Activated naive CD8-positive, alpha-beta T cell treated with anti-CD3 and anti-CD28 coated beads for 36 hours (primary cell): ENCODE data around the gene UNC5CL. TPM values are rescaled to one million over a fixed set of nuclear protein-coding genes. Genes with fewer than 3 reads are reported as not detected.
"Not testable (repeated sequence)": the region's sequence is repeated elsewhere in the genome, so short reads cannot be mapped to it uniquely, and the experiment has no call there.

Experiments used
- DNase-seq: peaks from one replicate; pipeline ENCODE4 v3.0.0; 2021
- H3K27ac Mint-ChIP-seq: one replicate; pipeline ENCODE4 v1.8.0; 2022; ENCODE audit warnings: mild to moderate bottlenecking, moderate library complexity, mixed read lengths
- H3K27me3 Mint-ChIP-seq: one replicate; pipeline ENCODE4 v1.8.0; 2022; ENCODE audit warnings: mild to moderate bottlenecking, mixed read lengths
- H3K36me3 Mint-ChIP-seq: one replicate; pipeline ENCODE4 v1.8.0; 2021; ENCODE audit warnings: mild to moderate bottlenecking, mixed read lengths
- H3K4me1 Mint-ChIP-seq: one replicate; pipeline ENCODE4 v1.8.0; 2021; ENCODE audit warnings: mixed read lengths
- H3K4me3 Mint-ChIP-seq: one replicate; pipeline ENCODE4 v1.8.0; 2022; ENCODE audit warnings: mild to moderate bottlenecking, moderate library complexity, mixed read lengths
- H3K9me3 Mint-ChIP-seq: one replicate; pipeline ENCODE4 v1.8.0; 2022; ENCODE audit warnings: mixed read lengths
- total RNA-seq, 2 experiments: library from RNA; stranded (reverse); gene quantifications; one replicate each; pipeline ENCODE4 v1.2.3, GENCODE V29; 2021

The UNC5CL gene
- total RNA-seq, 2 experiments from 2014 or later: 1.3 to 1.7 TPM

GRCh38 chr6:41009669-41010068 is 29.4 kb downstream of the UNC5CL start:
- no peak for DNase-seq
- Mint-ChIP-seq H3K27me3 (no peaks in the 10 kb centered on the region), H3K27ac (no peak overlapping the region)

GRCh38 chr6:41008011-41008410 is 31.0 kb downstream of the UNC5CL start:
- no peaks in the 10 kb centered on the region for H3K36me3 Mint-ChIP-seq
- no peak overlapping the region for H3K4me3 Mint-ChIP-seq
- H3K27ac Mint-ChIP-seq: no peak overlapping the region

More at GRCh38 chr6:41009669-41010068, 29.4 kb downstream of the UNC5CL start:
- H3K36me3 Mint-ChIP-seq: no peaks in the 10 kb centered on the region
- H3K9me3 Mint-ChIP-seq: no peaks in the 10 kb centered on the region
- no peak overlapping the region for H3K4me3 Mint-ChIP-seq
- H3K4me1 Mint-ChIP-seq: no peaks in the 10 kb centered on the region

GRCh38 chr6:41006980-41007379 is 32.0 kb downstream of the UNC5CL start:
- not testable (repeated sequence) for H3K4me3 Mint-ChIP-seq, H3K27ac Mint-ChIP-seq, H3K9me3 Mint-ChIP-seq, H3K36me3 Mint-ChIP-seq, H3K4me1 Mint-ChIP-seq, DNase-seq
- H3K27me3 Mint-ChIP-seq: peaks cover 14% of the 10 kb centered on the region

More at GRCh38 chr6:41008011-41008410, 31.0 kb downstream of the UNC5CL start:
- Mint-ChIP-seq H3K27me3 (peaks cover 9% of the 10 kb centered on the region), H3K4me1 (no peaks in the 10 kb centered on the region), H3K9me3 (no peaks in the 10 kb centered on the region)
- DNase-seq: no peak

GRCh38 chr6:41006217-41006616 is 32.8 kb downstream of the UNC5CL start:
- H3K27ac Mint-ChIP-seq, H3K36me3 Mint-ChIP-seq, H3K9me3 Mint-ChIP-seq, H3K4me3 Mint-ChIP-seq, H3K4me1 Mint-ChIP-seq: not testable (repeated sequence)
- peak; percentile 47 for DNase-seq
- H3K27me3 Mint-ChIP-seq: peaks cover 21% of the 10 kb centered on the region

GRCh38 chr6:41002168-41002567 is 36.9 kb downstream of the UNC5CL start:
- Mint-ChIP-seq H3K27me3 (peaks cover 31% of the 10 kb centered on the region), H3K36me3 (no peaks in the 10 kb centered on the region), H3K4me1 (no peaks in the 10 kb centered on the region), H3K4me3 (no peak overlapping the region), H3K27ac (no peak overlapping the region), H3K9me3 (no peaks in the 10 kb centered on the region)
- DNase-seq: no peak

- H3K27ac Mint-ChIP-seq: no peak overlapping the region
- peaks cover 32% of the 10 kb centered on the region for H3K27me3 Mint-ChIP-seq
- H3K9me3 Mint-ChIP-seq: no peaks in the 10 kb centered on the region
Observed at GRCh38 chr6:41000248-41000647, 38.8 kb downstream of the UNC5CL start.

GRCh38 chr6:40999569-40999968 is 39.5 kb downstream of the UNC5CL start:
- Mint-ChIP-seq H3K4me3 (no peak overlapping the region), H3K4me1 (no peaks in the 10 kb centered on the region), H3K27ac (no peak overlapping the region), H3K27me3 (peaks cover 36% of the 10 kb centered on the region), H3K9me3 (no peaks in the 10 kb centered on the region), H3K36me3 (no peaks in the 10 kb centered on the region)
- peak; percentile 4 for DNase-seq

More at GRCh38 chr6:41000248-41000647, 38.8 kb downstream of the UNC5CL start:
- Mint-ChIP-seq H3K4me3 (no peak overlapping the region), H3K4me1 (no peaks in the 10 kb centered on the region), H3K36me3 (no peaks in the 10 kb centered on the region)
- no peak for DNase-seq

GRCh38 chr6:40998661-40999060 is 40.4 kb downstream of the UNC5CL start:
- H3K4me1 Mint-ChIP-seq: no peaks in the 10 kb centered on the region
- DNase-seq: no peak
- no peak overlapping the region for H3K27ac Mint-ChIP-seq
- no peak overlapping the region for H3K4me3 Mint-ChIP-seq
- H3K36me3 Mint-ChIP-seq: no peaks in the 10 kb centered on the region
- no peaks in the 10 kb centered on the region for H3K9me3 Mint-ChIP-seq
- H3K27me3 Mint-ChIP-seq: peaks cover 33% of the 10 kb centered on the region

- no peaks in the 10 kb centered on the region for H3K36me3 Mint-ChIP-seq
- no peaks in the 10 kb centered on the region for H3K9me3 Mint-ChIP-seq
- no peak overlapping the region for H3K27ac Mint-ChIP-seq
- peaks cover 25% of the 10 kb centered on the region for H3K27me3 Mint-ChIP-seq
- H3K4me1 Mint-ChIP-seq: no peaks in the 10 kb centered on the region
- DNase-seq: no peak
- no peak overlapping the region for H3K4me3 Mint-ChIP-seq
Observed at GRCh38 chr6:40997234-40997957, 41.6 kb downstream of the UNC5CL start.

GRCh38 chr6:40996591-40997233 is 42.3 kb downstream of the UNC5CL start:
- Mint-ChIP-seq H3K27ac (no peak overlapping the region), H3K4me3 (no peak overlapping the region), H3K9me3 (no peaks in the 10 kb centered on the region), H3K4me1 (no peaks in the 10 kb centered on the region), H3K27me3 (peaks cover 19% of the 10 kb centered on the region), H3K36me3 (no peaks in the 10 kb centered on the region)
- DNase-seq: no peak

GRCh38 chr6:40992746-40993145 is 46.3 kb downstream of the UNC5CL start:
- Mint-ChIP-seq H3K27me3 (peaks cover 8% of the 10 kb centered on the region), H3K4me3 (no peak overlapping the region), H3K9me3 (no peaks in the 10 kb centered on the region), H3K36me3 (no peaks in the 10 kb centered on the region), H3K4me1 (no peaks in the 10 kb centered on the region), H3K27ac (no peak overlapping the region)
- no peak for DNase-seq

GRCh38 chr6:40990301-40990700 is 48.7 kb downstream of the UNC5CL start:
- no peak for DNase-seq
- peaks cover 13% of the 10 kb centered on the region for H3K27me3 Mint-ChIP-seq
- no peaks in the 10 kb centered on the region for H3K4me1 Mint-ChIP-seq
- no peaks in the 10 kb centered on the region for H3K9me3 Mint-ChIP-seq
- no peaks in the 10 kb centered on the region for H3K36me3 Mint-ChIP-seq
- H3K27ac Mint-ChIP-seq: no peak overlapping the region
- no peak overlapping the region for H3K4me3 Mint-ChIP-seq

- no peak for DNase-seq
- Mint-ChIP-seq H3K4me3 (no peak overlapping the region), H3K36me3 (no peaks in the 10 kb centered on the region), H3K9me3 (no peaks in the 10 kb centered on the region), H3K4me1 (no peaks in the 10 kb centered on the region), H3K27me3 (peaks cover 11% of the 10 kb centered on the region), H3K27ac (no peak overlapping the region)
Observed at GRCh38 chr6:40989204-40990169, 49.5 kb downstream of the UNC5CL start.

GRCh38 chr6:40988634-40989033 is 50.4 kb downstream of the UNC5CL start:
- no peak overlapping the region for H3K4me3 Mint-ChIP-seq
- no peak overlapping the region for H3K27ac Mint-ChIP-seq
- no peaks in the 10 kb centered on the region for H3K4me1 Mint-ChIP-seq
- DNase-seq: no peak
- H3K27me3 Mint-ChIP-seq: peaks cover 15% of the 10 kb centered on the region
- no peaks in the 10 kb centered on the region for H3K36me3 Mint-ChIP-seq
- no peaks in the 10 kb centered on the region for H3K9me3 Mint-ChIP-seq
